ENCODE data around the gene NAV2.
"Not testable (repeated sequence)": the region's sequence is repeated elsewhere in the genome, so short reads cannot be mapped to it uniquely, and the experiment has no call there.

The NAV2 gene

GRCh38 chr11:19982774-19983495 lies 270.3 kb downstream of the NAV2 start:
- no peak for DNase-seq

GRCh38 chr11:19984048-19984742 lies 271.6 kb downstream of the NAV2 start:
- no peak for DNase-seq

- no peak for DNase-seq
Measured at GRCh38 chr11:19985111-19985510, 272.5 kb downstream of the NAV2 start.

- no peak for DNase-seq
Measured at GRCh38 chr11:19987331-19987801, 274.7 kb downstream of the NAV2 start.

GRCh38 chr11:19988598-19988997 lies 276.0 kb downstream of the NAV2 start:
- no peak for DNase-seq

- DNase-seq: no peak
Measured at GRCh38 chr11:19989191-19989590, 276.6 kb downstream of the NAV2 start.

- DNase-seq: no peak
Measured at GRCh38 chr11:19992162-19992561, 279.5 kb downstream of the NAV2 start.

- DNase-seq: no peak
Measured at GRCh38 chr11:19992998-19993397, 280.4 kb downstream of the NAV2 start.

GRCh38 chr11:19994672-19995071 lies 282.0 kb downstream of the NAV2 start:
- DNase-seq: no peak

- DNase-seq: no peak
Measured at GRCh38 chr11:19995145-19995544, 282.5 kb downstream of the NAV2 start.

- no peak for DNase-seq
Measured at GRCh38 chr11:19996571-19996970, 283.9 kb downstream of the NAV2 start.

GRCh38 chr11:20000022-20000350 lies 287.3 kb downstream of the NAV2 start:
- DNase-seq: no peak

- peak; percentile 77 for DNase-seq
Measured at GRCh38 chr11:20000351-20001134, 287.9 kb downstream of the NAV2 start.

GRCh38 chr11:20002312-20003216 lies 289.9 kb downstream of the NAV2 start:
- no peak for DNase-seq

- no peak for DNase-seq
Measured at GRCh38 chr11:20003351-20003750, 290.7 kb downstream of the NAV2 start.

GRCh38 chr11:20004866-20005265 lies 292.2 kb downstream of the NAV2 start:
- DNase-seq: no peak

- DNase-seq: no peak
Measured at GRCh38 chr11:20005747-20006146, 293.1 kb downstream of the NAV2 start.

GRCh38 chr11:20006618-20007017 lies 294.0 kb downstream of the NAV2 start:
- not testable (repeated sequence) for DNase-seq

- DNase-seq: no peak
Measured at GRCh38 chr11:20007386-20007785, 294.7 kb downstream of the NAV2 start.

- no peak for DNase-seq
Measured at GRCh38 chr11:20008190-20008870, 295.7 kb downstream of the NAV2 start.

GRCh38 chr11:20008871-20009644 lies 296.4 kb downstream of the NAV2 start:
- DNase-seq: no peak
